ENCODE results near the gene ANKRD13D. TPM values are rescaled to one million over a fixed set of nuclear protein-coding genes. Genes with fewer than 3 reads are reported as not detected.

ANKRD13D gene
- total RNA-seq, 1 donor, result 29.8 TPM

GRCh38 chr11:67345247-67345919 is 56.3 kb downstream of the ANKRD13D start:
- TF ChIP-seq CTCF (IDR thresholded peaks at IDR 0.05; ENCODE audit: insufficient read depth, low read depth, low read length), result no peak
- DNase-seq (ENCODE audit: low read depth), result no peak
- no peak overlapping the region for H3K4me3 ChIP-seq (ENCODE audit: low read depth, low read length)

- peak; percentile 65 for DNase-seq (ENCODE audit: low read depth)
- no peak overlapping the region for H3K4me3 ChIP-seq (ENCODE audit: low read depth, low read length)
- TF ChIP-seq CTCF (IDR thresholded peaks at IDR 0.05; ENCODE audit: insufficient read depth, low read depth, low read length), result peak; percentile 90
Measured at GRCh38 chr11:67345920-67346819, 57.1 kb downstream of the ANKRD13D start.

- peak; percentile 97 for DNase-seq (ENCODE audit: low read depth)
- no peak for TF ChIP-seq CTCF (IDR thresholded peaks at IDR 0.05; ENCODE audit: insufficient read depth, low read depth, low read length)
- H3K4me3 ChIP-seq (ENCODE audit: low read depth, low read length), result no peak overlapping the region
Measured at GRCh38 chr11:67347964-67348749, 59.1 kb downstream of the ANKRD13D start.

GRCh38 chr11:67349036-67349435 is 59.9 kb downstream of the ANKRD13D start:
- no peak overlapping the region for H3K4me3 ChIP-seq (ENCODE audit: low read depth, low read length)
- TF ChIP-seq CTCF (IDR thresholded peaks at IDR 0.05; ENCODE audit: insufficient read depth, low read depth, low read length), result no peak
- no peak for DNase-seq (ENCODE audit: low read depth)

GRCh38 chr11:67349457-67349856 is 60.4 kb downstream of the ANKRD13D start:
- TF ChIP-seq CTCF (IDR thresholded peaks at IDR 0.05; ENCODE audit: insufficient read depth, low read depth, low read length), result no peak
- no peak for DNase-seq (ENCODE audit: low read depth)
- H3K4me3 ChIP-seq (ENCODE audit: low read depth, low read length), result no peak overlapping the region

GRCh38 chr11:67349928-67350465 is 60.9 kb downstream of the ANKRD13D start:
- no peak overlapping the region for H3K4me3 ChIP-seq (ENCODE audit: low read depth, low read length)
- DNase-seq (ENCODE audit: low read depth), result no peak
- TF ChIP-seq CTCF (IDR thresholded peaks at IDR 0.05; ENCODE audit: insufficient read depth, low read depth, low read length), result no peak

Data from fibroblast of villous mesenchyme (primary cell).